ENCODE measurements around the gene SH2D3C. TPM values are rescaled to one million over a fixed set of nuclear protein-coding genes. Genes with fewer than 3 reads are reported as not detected.

Gene SH2D3C
- total and polyA plus RNA-seq, 9 of the 15 experiments (the other 6 are each of a cell fraction or from before 2014, with no cell fraction given) = 0.03 to 1.2 (median 0.22) TPM; not detected in 1

GRCh38 chr9:127785933-127786772 is 7.7 kb upstream of the SH2D3C start, which contains the start of gene CDK9 (continued):
- TF ChIP-seq NR2C1 (IDR thresholded peaks at IDR 0.05) (no peak), NR2C1 (tag; IDR thresholded peaks at IDR 0.05) (no peak), ZNF165 (CRISPR knock-in tag; IDR thresholded peaks at IDR 0.05; ENCODE audit: borderline replicate concordance) (no peak), GABPA (tag; conservative IDR thresholded peaks at IDR 0.05; ENCODE audit: low read depth) (peak; percentile 99), MTA2 (IDR thresholded peaks at IDR 0.05; ENCODE audit: low read depth) (no peak), PHF20 (IDR thresholded peaks at IDR 0.05; ENCODE audit: partially characterized antibody) (peak; percentile 15), FUS (optimal IDR thresholded peaks at IDR 0.05; ENCODE audit: low read depth, low read length) (no peak), ZNF232 (CRISPR knock-in tag; IDR thresholded peaks at IDR 0.05) (no peak), HMG20B (CRISPR knock-in tag; IDR thresholded peaks at IDR 0.05) (no peak), ZNF3 (CRISPR knock-in tag; IDR thresholded peaks at IDR 0.05) (no peak), EP400 (IDR thresholded peaks at IDR 0.05) (peak; percentile 86), SMC3 (conservative IDR thresholded peaks at IDR 0.05; ENCODE audit: insufficient read depth, low read depth, low read length) (peak; percentile 51), USF1 (CRISPR knock-in tag; IDR thresholded peaks at IDR 0.05) (no peak), NUFIP1 (IDR thresholded peaks at IDR 0.05; ENCODE audit: partially characterized antibody) (no peak), U2AF1 (optimal IDR thresholded peaks at IDR 0.05; ENCODE audit: low read depth, low read length) (no peak), ZNF436 (CRISPR knock-in tag; IDR thresholded peaks at IDR 0.05) (no peak), EHMT2 (IDR thresholded peaks at IDR 0.05) (no peak), FOXK1 (CRISPR knock-in tag; IDR thresholded peaks at IDR 0.05; ENCODE audit: borderline replicate concordance) (no peak), SIN3B (IDR thresholded peaks at IDR 0.05; ENCODE audit: low read depth) (peak; percentile 42; the same call in 1 of the 2 replicates), SREBF1 (IDR thresholded peaks at IDR 0.05; ENCODE audit: borderline replicate concordance, low read depth, low read length) (no peak)
- TF ChIP-seq, protein P1, sequence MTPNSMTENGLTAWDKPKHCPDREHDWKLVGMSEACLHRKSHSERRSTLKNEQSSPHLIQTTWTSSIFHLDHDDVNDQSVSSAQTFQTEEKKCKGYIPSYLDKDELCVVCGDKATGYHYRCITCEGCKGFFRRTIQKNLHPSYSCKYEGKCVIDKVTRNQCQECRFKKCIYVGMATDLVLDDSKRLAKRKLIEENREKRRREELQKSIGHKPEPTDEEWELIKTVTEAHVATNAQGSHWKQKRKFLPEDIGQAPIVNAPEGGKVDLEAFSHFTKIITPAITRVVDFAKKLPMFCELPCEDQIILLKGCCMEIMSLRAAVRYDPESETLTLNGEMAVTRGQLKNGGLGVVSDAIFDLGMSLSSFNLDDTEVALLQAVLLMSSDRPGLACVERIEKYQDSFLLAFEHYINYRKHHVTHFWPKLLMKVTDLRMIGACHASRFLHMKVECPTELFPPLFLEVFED (CRISPR knock-in tag; conservative IDR thresholded peaks at IDR 0.05) = no peak
- TF ChIP-seq, protein P2, sequence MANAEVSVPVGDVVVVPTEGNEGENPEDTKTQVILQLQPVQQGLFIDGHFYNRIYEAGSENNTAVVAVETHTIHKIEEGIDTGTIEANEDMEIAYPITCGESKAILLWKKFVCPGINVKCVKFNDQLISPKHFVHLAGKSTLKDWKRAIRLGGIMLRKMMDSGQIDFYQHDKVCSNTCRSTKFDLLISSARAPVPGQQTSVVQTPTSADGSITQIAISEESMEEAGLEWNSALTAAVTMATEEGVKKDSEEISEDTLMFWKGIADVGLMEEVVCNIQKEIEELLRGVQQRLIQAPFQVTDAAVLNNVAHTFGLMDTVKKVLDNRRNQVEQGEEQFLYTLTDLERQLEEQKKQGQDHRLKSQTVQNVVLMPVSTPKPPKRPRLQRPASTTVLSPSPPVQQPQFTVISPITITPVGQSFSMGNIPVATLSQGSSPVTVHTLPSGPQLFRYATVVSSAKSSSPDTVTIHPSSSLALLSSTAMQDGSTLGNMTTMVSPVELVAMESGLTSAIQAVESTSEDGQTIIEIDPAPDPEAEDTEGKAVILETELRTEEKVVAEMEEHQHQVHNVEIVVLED (CRISPR knock-in tag; IDR thresholded peaks at IDR 0.05) = no peak

Data from K562 (cell line).